ENCODE measurements around the gene ACTL8.

The ACTL8 gene

GRCh38 chr1:17777330-17777729 lies 22.2 kb downstream of the ACTL8 start:
- Histone ChIP-seq H3K4me2 (no peak overlapping the region), H3K9ac (no peak overlapping the region), H3K36me3 (ENCODE audit: insufficient read depth) (no peaks in the 10 kb centered on the region), H3K4me3 (IDR thresholded peaks at IDR 0.05; ENCODE audit: insufficient read depth, low read depth, low read length) (no peak overlapping the region), H2AFZ (ENCODE audit: low read depth) (no peak overlapping the region), H4K20me1 (ENCODE audit: insufficient read depth) (no peaks in the 10 kb centered on the region), H3K79me2 (ENCODE audit: insufficient read depth, low read depth) (no peaks in the 10 kb centered on the region), H3K27me3 (ENCODE audit: insufficient read depth, low read depth) (peaks cover 9% of the 10 kb centered on the region; the same call in 1 of the 2 replicates), H3K4me1 (ENCODE audit: low read depth, poor library complexity, severe bottlenecking) (no peaks in the 10 kb centered on the region), H3K27ac (no peak overlapping the region)
- no peak for TF ChIP-seq CTCF (conservative IDR thresholded peaks at IDR 0.05; ENCODE audit: low read depth, low read length)

- Histone ChIP-seq H3K27ac (no peak overlapping the region), H3K79me2 (ENCODE audit: insufficient read depth, low read depth) (no peaks in the 10 kb centered on the region), H3K36me3 (ENCODE audit: insufficient read depth) (no peaks in the 10 kb centered on the region), H3K27me3 (ENCODE audit: insufficient read depth, low read depth) (peaks cover 9% of the 10 kb centered on the region; the same call in 1 of the 2 replicates), H2AFZ (ENCODE audit: low read depth) (no peak overlapping the region), H3K4me2 (no peak overlapping the region), H3K9ac (no peak overlapping the region), H4K20me1 (ENCODE audit: insufficient read depth) (no peaks in the 10 kb centered on the region), H3K4me3 (IDR thresholded peaks at IDR 0.05; ENCODE audit: insufficient read depth, low read depth, low read length) (no peak overlapping the region), H3K4me1 (ENCODE audit: low read depth, poor library complexity, severe bottlenecking) (no peaks in the 10 kb centered on the region)
- no peak for TF ChIP-seq CTCF (conservative IDR thresholded peaks at IDR 0.05; ENCODE audit: low read depth, low read length)
Observed at GRCh38 chr1:17777818-17778217, 22.7 kb downstream of the ACTL8 start.

GRCh38 chr1:17780916-17781315 lies 25.8 kb downstream of the ACTL8 start:
- Histone ChIP-seq H3K4me1 (ENCODE audit: low read depth, poor library complexity, severe bottlenecking) (no peaks in the 10 kb centered on the region), H3K9ac (no peak overlapping the region), H3K4me3 (IDR thresholded peaks at IDR 0.05; ENCODE audit: insufficient read depth, low read depth, low read length) (no peak overlapping the region), H3K4me2 (no peak overlapping the region), H3K27ac (no peak overlapping the region), H2AFZ (ENCODE audit: low read depth) (no peak overlapping the region), H4K20me1 (ENCODE audit: insufficient read depth) (no peaks in the 10 kb centered on the region), H3K79me2 (ENCODE audit: insufficient read depth, low read depth) (no peaks in the 10 kb centered on the region), H3K36me3 (ENCODE audit: insufficient read depth) (no peaks in the 10 kb centered on the region), H3K27me3 (ENCODE audit: insufficient read depth, low read depth) (peaks cover 15% of the 10 kb centered on the region; the same call in 1 of the 2 replicates)
- no peak for TF ChIP-seq CTCF (conservative IDR thresholded peaks at IDR 0.05; ENCODE audit: low read depth, low read length)

GRCh38 chr1:17789926-17790325 lies 34.8 kb downstream of the ACTL8 start:
- no peaks in the 10 kb centered on the region for H3K4me1 ChIP-seq (ENCODE audit: low read depth, poor library complexity, severe bottlenecking)
- no peak for TF ChIP-seq CTCF (conservative IDR thresholded peaks at IDR 0.05; ENCODE audit: low read depth, low read length)
- H3K4me3 ChIP-seq (IDR thresholded peaks at IDR 0.05; ENCODE audit: insufficient read depth, low read depth, low read length), result no peak overlapping the region
- H3K36me3 ChIP-seq (ENCODE audit: insufficient read depth), result no peaks in the 10 kb centered on the region
- H3K79me2 ChIP-seq (ENCODE audit: insufficient read depth, low read depth), result no peaks in the 10 kb centered on the region
- no peak overlapping the region for H3K4me2 ChIP-seq
- H4K20me1 ChIP-seq (ENCODE audit: insufficient read depth), result no peaks in the 10 kb centered on the region
- no peak overlapping the region for H2AFZ ChIP-seq (ENCODE audit: low read depth)
- H3K27me3 ChIP-seq (ENCODE audit: insufficient read depth, low read depth), result peaks cover 3% of the 10 kb centered on the region; the same call in 1 of the 2 replicates
- no peak overlapping the region for H3K9ac ChIP-seq
- no peak overlapping the region for H3K27ac ChIP-seq

All from KMS-11 (cell line).